Thoracic aorta (tissue), 2 donors: Measurements from ENCODE around the gene SEC24D. TPM values are rescaled to one million over a fixed set of nuclear protein-coding genes. Genes with fewer than 3 reads are reported as not detected.

Experiments used
- ATAC-seq: fragments of 150-250 bp; one replicate; pipeline ENCODE4 v1.8.0; 2017; ENCODE audit warnings: low read depth; ENCODE audit not compliant: insufficient number of reproducible peaks, low FRiP score
- DNase-seq: peaks from one replicate; pipeline ENCODE4 v3.0.0-alpha.2; 2020; ENCODE audit warnings: low spot score
- H3K27ac ChIP-seq, 2 donors: fragments of 200-600 bp; sonication (generic); 1 replicate in 1 of 2; 2 replicates in 1 of 2; pipeline ENCODE4 v1.5.1; 2016; ENCODE audit warnings: mild to moderate bottlenecking in 2 of 2, moderate library complexity in 2 of 2
- H3K27me3 ChIP-seq: fragments of 200-600 bp; sonication (generic); replicated peaks from 2 replicates; pipeline ENCODE4 v1.6.0; 2016; ENCODE audit warnings: mild to moderate bottlenecking; ENCODE audit not compliant: insufficient read depth
- H3K36me3 ChIP-seq: fragments of 200-600 bp; sonication (generic); one replicate; pipeline ENCODE4 v1.5.1; 2016
- H3K4me1 ChIP-seq, 2 donors: fragments of 200-600 bp; sonication (generic); 1 replicate in 1 of 2; 2 replicates in 1 of 2; pipeline versions ENCODE4 v1.5.1 to v1.6.0; 2016; ENCODE audit warnings: low read depth in 2 of 2, mild to moderate bottlenecking in 1 of 2; ENCODE audit not compliant: control insufficient read depth in 1 of 2
- H3K4me3 ChIP-seq: fragments of 200-600 bp; sonication (generic); 2 replicates; pipeline ENCODE4 v1.5.1; 2016; ENCODE audit warnings: mild to moderate bottlenecking
- H3K9me3 ChIP-seq: fragments of 200-600 bp; sonication (generic); 2 replicates; pipeline ENCODE4 v1.5.1; 2016
- total RNA-seq, 2 donors: library from RNA; depleted of rRNA; stranded (reverse); fragments of >200 nt; gene quantifications; one replicate each; pipeline versions ENCODE4 v1.1.0 to v1.2.3, GENCODE V29; 2016
- TF ChIP-seq, protein P1 (sequence below): fragments of 200-600 bp; sonication (generic); IDR thresholded peaks from one replicate; pipeline ENCODE4 v1.5.1; 2019; ENCODE audit warnings: antibody characterized with exemption

The SEC24D gene
- total RNA-seq, 2 donors from 2014 or later: 97.7 to 108 TPM

GRCh38 chr4:118703118-118703517 lies 132.8 kb downstream of the SEC24D start:
- DNase-seq (no peak), ATAC-seq (no peak)
- H3K9me3 ChIP-seq: no peaks in the 10 kb centered on the region
- no peak overlapping the region for H3K27ac ChIP-seq
- H3K27me3 ChIP-seq: no peaks in the 10 kb centered on the region
- TF ChIP-seq, protein P1, sequence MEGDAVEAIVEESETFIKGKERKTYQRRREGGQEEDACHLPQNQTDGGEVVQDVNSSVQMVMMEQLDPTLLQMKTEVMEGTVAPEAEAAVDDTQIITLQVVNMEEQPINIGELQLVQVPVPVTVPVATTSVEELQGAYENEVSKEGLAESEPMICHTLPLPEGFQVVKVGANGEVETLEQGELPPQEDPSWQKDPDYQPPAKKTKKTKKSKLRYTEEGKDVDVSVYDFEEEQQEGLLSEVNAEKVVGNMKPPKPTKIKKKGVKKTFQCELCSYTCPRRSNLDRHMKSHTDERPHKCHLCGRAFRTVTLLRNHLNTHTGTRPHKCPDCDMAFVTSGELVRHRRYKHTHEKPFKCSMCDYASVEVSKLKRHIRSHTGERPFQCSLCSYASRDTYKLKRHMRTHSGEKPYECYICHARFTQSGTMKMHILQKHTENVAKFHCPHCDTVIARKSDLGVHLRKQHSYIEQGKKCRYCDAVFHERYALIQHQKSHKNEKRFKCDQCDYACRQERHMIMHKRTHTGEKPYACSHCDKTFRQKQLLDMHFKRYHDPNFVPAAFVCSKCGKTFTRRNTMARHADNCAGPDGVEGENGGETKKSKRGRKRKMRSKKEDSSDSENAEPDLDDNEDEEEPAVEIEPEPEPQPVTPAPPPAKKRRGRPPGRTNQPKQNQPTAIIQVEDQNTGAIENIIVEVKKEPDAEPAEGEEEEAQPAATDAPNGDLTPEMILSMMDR: no peak
- H3K4me3 ChIP-seq: no peak overlapping the region
- H3K4me1 ChIP-seq: no peaks in the 10 kb centered on the region
- H3K36me3 ChIP-seq: peaks cover 32% of the 10 kb centered on the region

DNA sequence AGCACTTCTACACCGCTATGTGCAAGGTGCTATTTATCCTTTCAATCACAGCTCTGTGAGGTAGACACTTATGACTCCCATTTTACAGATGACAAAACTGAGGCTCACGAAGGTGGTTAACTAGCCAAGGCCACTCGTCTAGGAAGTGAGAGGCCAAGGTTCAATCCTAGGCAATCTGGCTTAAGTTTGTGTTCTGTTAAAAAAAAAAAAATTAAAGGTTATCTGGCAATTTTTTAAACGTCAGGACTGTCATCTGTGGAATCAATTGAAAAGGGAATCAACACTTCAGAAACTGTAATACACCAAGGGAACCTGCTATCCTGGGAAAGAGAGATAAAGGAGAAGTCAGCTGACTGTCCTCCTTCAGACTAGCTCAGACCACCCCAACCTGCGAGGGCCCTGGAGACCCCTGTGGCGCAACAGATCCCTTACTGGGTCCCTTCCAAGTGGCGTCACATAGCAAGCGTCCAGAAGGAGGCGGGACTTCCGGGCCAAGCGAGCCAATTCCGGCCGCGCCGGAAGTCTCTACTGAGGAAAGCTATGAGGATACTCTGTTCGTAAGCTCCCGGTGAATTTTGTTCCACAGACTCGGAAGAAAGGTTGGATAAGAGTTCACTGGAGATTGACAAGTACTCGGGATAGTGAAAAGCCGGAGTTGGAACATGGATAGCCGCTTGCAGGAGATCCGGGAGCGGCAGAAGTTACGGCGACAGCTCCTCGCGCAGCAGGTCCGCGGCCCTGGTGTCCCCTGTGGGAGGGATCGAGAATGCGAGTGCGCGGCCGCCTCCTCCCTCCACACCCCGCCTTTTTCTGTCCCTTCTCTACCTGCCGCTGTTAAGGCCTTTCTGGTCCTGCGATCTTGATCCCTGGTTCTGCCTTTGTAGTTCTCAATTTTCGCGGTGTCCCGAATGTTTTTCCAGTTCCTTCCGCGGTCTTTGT lies 150.8 kb downstream of the SEC24D start, which contains the start of gene METTL14:
Gene METTL14 (plus strand): TSS at position 520 of the 939 bp plus-strand sequence. CDS start 143 bp downstream, at position 663.
- DNase-seq (peak; percentile 73), ATAC-seq (peak; percentile 98)
- H3K9me3 ChIP-seq: no peaks in the 10 kb centered on the region
- TF ChIP-seq, protein P1: no peak
- H3K36me3 ChIP-seq: peaks cover 13% of the 10 kb centered on the region
- H3K4me1 ChIP-seq: peaks cover 19 to 20% of the 10 kb centered on the region in 2 donors
- H3K27me3 ChIP-seq: no peaks in the 10 kb centered on the region
- peak within 1 kb of the TSS; percentile 87 for H3K4me3 ChIP-seq
- H3K27ac ChIP-seq: peak within 1 kb of the TSS; percentile 86

DNA sequence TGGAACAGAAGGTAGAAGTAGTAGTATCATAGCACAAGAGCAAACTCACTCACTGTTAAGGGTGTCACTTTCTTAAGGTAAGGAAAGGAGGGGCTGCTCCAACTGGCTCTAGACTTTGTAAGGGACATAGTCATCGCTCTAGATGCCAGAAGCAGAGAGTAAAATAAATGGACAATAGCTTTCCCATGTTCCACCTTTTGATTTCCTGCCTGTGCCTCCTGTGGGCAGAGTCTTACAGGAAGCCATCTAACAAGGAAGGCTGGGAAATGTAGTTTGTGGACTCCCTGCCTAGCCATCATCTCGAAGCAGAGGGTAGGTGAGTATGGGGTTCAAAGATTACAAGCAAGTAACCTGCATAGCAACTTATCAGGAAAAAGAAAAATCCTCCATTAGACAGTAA lies 152.4 kb downstream of the SEC24D start:
- TF ChIP-seq, protein P1: no peak
- DNase-seq (no peak), ATAC-seq (no peak)
- no peak overlapping the region for H3K4me3 ChIP-seq
- no peaks in the 10 kb centered on the region for H3K9me3 ChIP-seq
- peaks cover 19 to 20% of the 10 kb centered on the region in 2 donors for H3K4me1 ChIP-seq
- H3K36me3 ChIP-seq: peaks cover 7% of the 10 kb centered on the region
- H3K27me3 ChIP-seq: no peaks in the 10 kb centered on the region
- H3K27ac ChIP-seq: no peak overlapping the region

GRCh38 chr4:118682928-118683327 lies 153.0 kb downstream of the SEC24D start:
- Histone ChIP-seq H3K4me1 (peaks cover 19 to 20% of the 10 kb centered on the region in 2 donors), H3K4me3 (no peak overlapping the region), H3K36me3 (peaks cover 3% of the 10 kb centered on the region), H3K9me3 (no peaks in the 10 kb centered on the region), H3K27me3 (no peaks in the 10 kb centered on the region), H3K27ac (no peak overlapping the region)
- TF ChIP-seq, protein P1: peak; percentile 21
- ATAC-seq (no peak), DNase-seq (no peak)

DNA sequence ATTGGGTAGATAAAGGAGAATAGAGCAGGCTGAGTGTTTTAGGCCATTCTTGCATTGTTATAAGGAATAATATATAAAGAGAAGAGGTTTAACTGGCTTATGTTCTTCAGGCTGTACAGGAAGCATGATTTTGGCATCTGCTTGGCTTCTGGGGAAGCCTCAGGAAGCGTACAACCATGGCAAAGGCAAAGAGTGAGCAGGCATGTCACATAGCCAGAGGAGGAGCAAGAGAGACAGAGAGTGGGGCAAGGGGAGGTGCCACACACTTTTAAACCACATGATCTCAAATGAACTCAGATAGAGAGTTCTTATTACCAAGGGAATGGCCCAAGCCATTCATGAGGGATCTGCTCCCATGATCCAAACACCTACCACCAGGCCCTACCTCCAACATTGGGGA lies 155.1 kb downstream of the SEC24D start:
- no peak for ATAC-seq
- no peaks in the 10 kb centered on the region for H3K36me3 ChIP-seq
- TF ChIP-seq, protein P1: no peak
- no peaks in the 10 kb centered on the region for H3K4me1 ChIP-seq
- no peaks in the 10 kb centered on the region for H3K9me3 ChIP-seq
- no peak overlapping the region for H3K4me3 ChIP-seq
- no peak for DNase-seq
- H3K27me3 ChIP-seq: no peaks in the 10 kb centered on the region
- H3K27ac ChIP-seq: no peak overlapping the region
